NK-92 treated with Interleukin-12 subunit alpha and Interleukin-12 subunit beta, amount 100 ng/mL, for 24 hours (cell line): ENCODE measurements around the gene MACO1.

ENCODE experiments used
- DNase-seq: peaks from one replicate; lab custom pipeline; 2025; lab: John Stamatoyannopoulos, UW

The MACO1 gene

DNA sequence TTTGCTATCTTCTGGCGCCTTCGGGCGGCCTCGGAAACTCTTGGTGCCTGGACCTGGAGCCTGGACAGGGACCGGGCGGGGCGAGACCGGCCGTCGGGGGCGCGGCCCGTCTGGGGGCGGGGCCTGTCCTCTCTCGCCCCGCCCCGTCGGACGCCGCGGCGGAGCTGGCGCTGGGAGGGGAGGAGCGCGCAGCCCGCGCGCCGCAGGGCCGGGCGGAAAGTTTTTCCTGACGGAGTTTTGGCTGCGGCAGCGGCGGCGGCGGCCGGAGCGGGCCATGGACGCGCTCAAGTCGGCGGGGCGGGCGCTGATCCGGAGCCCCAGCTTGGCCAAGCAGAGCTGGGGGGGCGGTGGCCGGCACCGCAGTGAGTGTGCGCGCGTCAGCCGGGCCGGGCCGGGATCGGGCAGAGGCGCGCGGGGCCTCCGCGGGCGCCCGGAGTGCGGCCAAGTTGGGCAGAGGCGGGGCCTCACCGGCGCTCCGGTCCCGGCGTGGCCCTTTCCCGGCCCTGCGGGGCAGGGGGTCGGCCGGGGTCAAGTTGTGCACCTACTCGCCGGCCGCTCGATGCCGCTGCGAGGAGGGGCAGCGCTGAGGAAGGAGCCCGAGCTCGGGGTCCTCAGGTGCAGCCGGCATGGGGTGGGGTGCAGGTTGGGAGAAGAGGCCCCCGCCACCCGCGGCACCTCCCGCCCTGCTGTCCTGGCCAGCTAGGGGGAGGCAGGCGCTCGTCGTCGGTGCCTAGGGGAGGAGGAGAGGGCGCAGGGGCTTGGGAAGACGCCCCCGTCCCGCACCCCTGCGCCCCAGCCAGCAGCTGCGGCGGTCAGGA lies 112.9 kb downstream of the MACO1 start, which contains the start of gene LDLRAP1:
Gene LDLRAP1 (plus strand): TSS at position 182 of the 818 bp plus-strand sequence. CDS start 93 bp downstream, at position 275.
- no peak for DNase-seq

DNA sequence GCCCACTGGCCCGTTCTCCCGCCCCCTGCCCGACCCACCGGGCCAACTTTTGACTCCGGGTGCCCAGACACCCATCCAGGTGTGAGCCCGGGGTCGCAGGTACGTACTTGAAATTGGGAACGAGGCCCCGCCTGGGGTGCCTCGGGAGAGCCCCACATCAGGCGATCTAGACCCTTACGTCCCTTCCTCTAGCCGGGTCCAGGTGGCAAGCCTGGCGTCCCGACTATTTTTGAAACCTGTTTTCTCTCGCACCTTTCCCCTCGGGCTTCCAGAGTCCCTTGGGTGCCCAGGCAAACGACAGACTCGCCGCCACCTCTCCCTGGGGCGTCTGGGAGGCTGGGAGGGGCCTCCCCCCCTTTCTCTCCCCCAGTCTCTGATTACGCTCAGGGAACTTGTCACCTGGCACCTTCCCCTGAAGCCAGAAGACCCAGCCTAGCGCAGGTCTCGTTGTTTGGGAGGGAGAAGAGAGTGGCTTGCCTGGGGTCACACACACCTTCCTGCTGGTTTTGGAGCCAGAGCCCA lies 113.6 kb downstream of the MACO1 start:
- DNase-seq: no peak

DNA sequence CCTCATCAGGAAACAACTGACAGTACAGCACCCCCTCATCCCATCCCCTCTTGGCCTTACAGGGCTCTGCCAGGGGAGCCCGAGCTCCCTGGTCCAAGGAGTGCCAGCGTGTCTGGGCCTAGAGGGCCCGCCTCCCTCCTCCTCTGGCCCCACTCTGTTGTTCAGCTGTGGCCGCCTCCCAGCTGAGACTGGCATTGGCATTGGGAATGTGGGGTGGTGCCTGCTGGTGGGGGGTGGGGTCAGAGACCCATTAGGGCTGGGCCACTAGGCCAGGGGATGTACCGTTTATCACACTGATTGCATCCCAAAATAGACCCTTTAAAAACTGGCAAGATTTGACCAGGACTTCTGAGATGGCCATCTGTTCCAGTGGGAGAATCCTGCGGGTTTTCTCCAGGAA lies 114.1 kb downstream of the MACO1 start:
- DNase-seq: no peak

DNA sequence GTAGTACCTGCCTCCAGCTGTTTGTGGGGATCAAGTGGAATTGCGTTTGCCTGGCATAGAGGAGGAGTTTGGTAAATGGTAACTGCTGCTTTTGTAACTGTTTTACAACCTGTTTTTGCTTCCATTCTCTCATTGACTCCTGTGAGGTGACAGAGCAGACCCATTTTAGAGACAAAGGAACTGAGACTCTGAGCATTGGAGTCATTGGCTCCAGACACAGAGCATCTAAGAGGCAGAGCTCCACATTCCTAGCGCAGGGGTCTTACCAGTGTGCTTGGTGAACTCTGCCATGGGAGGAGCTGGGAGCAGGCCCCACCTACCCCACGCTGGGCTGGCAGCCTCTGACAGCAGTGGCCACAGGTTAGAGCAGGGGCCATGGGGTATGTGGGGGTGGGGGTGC lies 115.1 kb downstream of the MACO1 start:
- DNase-seq: no peak

DNA sequence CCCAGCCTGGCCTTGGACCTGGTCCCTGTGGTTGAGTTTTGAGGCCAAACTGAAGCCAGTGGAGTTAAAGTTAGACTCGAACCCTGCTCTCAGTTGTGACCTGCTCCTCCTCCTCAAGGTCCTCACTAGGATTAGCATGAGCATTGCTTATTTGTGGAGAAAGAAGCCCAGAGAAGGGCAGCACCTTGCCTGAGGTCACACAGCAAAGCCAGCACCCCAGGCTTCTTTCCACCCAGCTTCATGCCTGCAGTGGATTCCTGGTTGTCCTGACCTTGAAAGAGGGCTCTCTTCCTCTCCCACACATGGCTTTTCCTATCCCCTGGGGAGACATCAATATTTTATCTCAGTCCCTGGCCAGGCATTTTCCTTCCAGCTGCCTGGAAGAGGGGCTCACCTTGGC lies 115.5 kb downstream of the MACO1 start:
- DNase-seq: no peak

DNA sequence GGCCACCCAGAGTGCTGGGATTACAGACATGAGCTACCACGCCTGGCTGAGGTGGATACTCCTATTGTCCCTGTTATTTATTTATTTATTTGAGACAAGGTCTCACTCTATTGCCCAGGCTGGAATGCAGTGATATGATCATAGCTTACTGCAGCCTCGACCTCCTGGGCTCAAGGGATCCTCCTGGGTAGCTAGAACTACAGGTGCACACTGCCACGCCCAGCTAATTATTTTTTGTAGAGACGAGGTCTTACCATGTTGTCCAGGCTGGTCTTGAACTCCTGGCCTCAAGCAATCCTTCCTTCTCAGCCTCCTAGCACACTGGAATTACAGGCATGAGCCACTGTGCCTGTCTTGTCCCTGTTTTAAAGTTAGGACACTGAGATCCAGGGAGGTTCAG lies 117.9 kb downstream of the MACO1 start:
- DNase-seq: no peak

DNA sequence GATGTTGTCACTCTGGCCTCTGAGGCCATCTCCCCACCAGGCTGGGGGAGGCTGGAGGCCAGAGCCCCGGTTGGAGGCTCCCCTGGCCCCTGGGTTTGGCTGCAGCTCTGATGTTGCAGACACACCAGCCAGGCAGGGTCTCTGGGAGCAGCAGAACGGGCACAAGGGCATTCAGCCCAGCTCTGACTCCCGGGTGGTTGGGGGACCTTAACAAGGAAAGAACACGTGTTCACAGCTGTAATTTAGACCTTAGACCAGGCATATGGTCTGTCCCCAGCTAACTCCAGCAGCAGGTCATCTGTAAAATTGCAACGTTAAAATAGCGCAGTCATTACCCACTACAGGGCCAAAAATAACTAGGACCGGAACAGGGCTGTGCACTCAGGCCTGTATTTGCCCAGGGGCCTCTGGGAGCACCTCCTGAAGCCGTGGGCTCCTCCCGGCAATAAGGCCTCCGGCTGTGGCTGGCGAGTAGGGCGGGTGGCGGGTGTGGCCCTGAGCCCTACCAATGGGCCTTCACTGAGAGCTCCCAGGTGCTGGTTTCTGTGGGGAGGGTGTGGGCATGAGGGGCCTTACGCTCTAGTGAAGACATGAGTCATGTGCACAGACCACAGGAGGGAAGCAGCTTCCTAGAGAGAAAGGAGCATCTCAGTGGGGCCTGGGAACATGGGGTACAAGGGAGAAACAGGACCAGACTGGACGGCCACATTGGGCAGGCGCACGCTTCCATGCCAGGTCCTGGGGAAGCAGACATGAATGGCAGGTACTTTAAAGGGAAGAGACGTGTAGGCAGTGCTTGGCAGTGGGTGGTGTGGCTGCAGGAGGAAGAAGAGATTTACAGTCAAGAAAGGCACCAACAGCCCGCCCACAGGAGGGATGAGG lies 118.8 kb downstream of the MACO1 start:
- no peak for DNase-seq
